HG03108 (cell line): ENCODE results near the gene DISC1.
"Not testable (repeated sequence)": the region's sequence is repeated elsewhere in the genome, so short reads cannot be mapped to it uniquely, and the experiment has no call there.

Experiments
- ATAC-seq: cut with Tn5 transposase; IDR thresholded peaks from one replicate; pipeline ENCODE4 v1.9.1; 2021; ENCODE audit warnings: moderate library complexity; ENCODE audit not compliant: unreplicated experiment

DISC1 gene

DNA sequence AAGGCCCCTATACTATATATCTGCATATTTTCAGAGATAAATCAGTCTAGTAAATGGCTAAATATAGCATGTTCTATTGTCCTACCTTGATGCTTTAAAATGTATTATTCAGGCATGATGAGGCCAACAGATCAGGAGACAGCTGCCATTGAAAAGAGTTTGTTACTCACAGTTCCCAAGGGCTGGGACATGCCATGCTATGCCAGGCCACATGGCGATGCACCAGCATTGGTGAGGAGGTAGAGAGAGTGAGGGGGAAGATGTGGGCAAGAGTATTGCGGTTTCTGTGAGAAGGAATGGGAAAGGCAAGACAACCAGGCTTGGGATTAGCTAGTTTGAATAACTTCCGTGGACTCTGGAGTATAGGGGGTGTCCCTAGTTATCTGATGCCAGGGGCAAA is 316.5 kb downstream of the DISC1 start:
- no peak for ATAC-seq

DNA sequence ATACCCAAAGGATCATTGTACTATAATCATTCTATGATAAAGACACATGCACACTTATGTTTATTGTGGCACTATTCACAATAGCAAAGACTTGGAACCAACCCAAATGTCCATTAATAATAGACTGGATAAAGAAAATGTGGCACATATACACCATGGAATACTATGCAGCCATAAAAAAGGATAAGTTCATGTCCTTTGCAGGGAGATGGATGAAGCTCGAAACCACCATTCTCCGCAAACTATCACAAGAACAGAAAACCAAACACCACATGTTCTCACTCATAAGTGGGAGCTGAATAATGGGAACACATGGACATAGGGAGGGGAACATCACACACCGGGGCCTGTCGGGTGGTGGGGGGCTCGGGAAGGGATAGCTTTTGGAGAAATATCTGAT is 321.5 kb downstream of the DISC1 start:
- not testable (repeated sequence) for ATAC-seq

DNA sequence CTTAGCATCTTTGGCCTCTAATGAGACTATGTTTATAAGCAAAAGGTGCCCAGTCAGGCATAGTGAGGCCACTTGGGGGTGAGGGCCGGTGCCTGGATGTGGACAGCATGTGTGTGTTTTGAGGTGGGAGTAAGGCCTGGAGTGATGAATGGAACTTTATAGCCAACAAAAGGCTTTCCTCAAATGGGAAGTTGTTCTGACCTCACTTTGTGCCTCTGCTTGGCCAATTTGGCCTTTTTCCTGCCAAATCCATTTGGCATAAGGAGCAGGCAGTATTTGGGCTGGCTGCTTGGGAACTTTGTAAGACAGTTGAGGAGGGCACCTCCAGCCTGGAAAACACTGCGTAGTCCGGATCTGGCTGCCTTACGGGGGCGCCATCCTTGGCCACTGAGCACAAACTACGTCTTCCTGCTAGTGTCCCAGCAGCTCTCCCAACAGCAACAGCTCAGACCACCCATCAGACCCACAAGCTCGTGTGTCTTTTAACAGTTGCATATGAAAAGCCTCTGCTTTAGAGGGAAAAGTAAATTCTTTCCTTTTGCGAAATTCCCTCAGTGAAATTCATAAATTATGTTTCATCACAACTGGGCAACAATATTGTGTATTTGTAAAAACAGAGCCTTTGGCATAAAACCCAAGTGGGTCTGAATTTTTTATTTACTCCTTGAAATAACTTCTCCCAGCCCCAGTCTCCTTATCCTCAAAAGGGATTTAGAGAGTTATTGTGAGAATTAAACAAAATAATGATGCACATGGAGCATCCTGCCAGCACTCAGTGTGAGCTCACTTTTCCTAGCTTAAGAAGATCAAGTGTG is 322.9 kb downstream of the DISC1 start:
- ATAC-seq = no peak

DNA sequence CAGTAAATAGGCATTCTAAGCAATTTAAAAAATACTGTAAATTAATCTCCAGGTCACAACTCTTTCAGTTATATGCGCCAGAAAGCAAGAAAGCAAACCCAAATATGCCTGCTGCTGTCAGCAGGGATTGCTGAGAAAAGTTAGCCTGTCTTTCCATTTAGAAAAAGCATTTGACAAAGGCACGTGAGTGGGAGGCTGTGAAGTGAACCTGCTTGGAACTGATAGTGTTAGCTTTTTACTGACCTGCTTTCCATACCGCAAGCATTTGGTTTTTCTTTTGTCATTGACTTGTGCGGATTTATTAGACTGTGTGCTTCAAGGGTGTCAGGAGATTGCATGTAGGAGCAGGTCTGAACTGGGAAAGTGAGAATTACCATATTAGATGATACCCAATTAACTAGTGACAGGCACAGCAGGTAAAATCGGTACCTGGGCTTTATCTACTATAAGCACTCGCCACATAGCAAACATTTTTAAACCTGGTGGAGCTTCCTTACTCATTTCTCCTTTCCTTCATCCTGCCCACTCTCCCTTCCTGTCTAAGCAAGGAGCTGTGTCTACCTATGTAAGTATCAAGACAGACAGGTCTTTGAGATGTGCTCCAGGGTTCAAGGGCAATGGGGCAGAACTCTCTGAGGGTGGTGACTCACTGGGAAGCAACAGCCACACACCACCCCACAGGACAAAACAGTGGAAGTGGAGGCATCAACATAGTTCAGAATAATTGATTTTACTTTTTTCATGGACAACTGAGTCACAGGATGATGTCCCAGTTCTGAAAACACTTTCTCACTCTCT is 323.9 kb downstream of the DISC1 start:
- no peak for ATAC-seq

DNA sequence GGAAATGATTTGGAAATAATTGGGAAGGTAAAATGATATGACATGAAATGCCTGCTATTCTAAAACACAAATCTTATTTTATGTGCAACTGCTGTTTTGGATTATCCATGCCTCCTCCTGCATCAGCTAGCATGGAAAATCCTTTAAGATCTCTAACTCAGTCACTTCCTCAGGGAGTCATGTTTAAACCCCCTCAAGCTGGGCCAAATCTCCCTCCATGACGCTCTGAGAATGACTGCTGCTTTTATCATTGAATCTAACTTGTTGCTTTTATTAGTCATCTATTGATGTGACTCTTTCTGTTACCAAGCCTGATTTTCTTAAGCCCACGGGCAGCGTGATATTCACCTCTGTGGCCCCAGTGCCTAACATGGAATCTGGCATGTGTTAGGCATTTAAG is 324.8 kb downstream of the DISC1 start:
- ATAC-seq = no peak

DNA sequence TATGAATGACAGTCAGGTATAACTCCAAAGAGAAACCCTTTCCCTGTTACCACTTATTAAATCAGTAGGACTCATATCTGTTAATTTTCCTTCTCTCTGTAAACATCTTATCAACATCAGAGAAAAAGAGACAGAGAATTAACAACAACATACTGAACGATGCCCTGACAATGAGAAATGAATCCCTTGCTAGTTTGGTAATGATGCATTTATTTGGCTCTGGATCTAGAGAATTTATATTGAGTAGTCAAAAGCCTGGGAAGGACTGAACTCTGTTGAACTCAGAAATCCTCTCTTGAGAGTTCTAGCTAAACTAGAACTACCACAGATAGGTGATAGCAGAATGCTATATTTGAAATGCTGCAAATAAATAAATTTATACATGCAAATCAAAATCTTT is 325.6 kb downstream of the DISC1 start:
- no peak for ATAC-seq

DNA sequence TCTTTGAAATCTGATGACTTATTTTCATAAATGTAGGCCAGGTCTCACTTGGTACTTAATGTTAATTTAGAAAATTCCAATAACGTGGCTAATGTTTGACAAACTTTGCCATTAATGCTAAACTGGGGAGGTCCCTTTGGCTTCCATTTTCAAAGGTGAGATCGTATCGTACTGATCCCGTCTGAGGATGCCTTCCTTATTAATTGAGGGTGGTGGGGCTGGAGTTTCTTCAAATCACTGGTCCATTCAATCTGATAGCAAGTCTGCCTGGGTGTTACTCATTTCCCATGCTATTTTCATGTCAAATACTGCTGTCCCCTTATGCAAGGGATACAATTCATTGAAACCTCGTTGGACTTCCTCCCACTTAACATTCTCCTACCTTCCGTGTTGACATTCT is 327.1 kb downstream of the DISC1 start:
- ATAC-seq = no peak

DNA sequence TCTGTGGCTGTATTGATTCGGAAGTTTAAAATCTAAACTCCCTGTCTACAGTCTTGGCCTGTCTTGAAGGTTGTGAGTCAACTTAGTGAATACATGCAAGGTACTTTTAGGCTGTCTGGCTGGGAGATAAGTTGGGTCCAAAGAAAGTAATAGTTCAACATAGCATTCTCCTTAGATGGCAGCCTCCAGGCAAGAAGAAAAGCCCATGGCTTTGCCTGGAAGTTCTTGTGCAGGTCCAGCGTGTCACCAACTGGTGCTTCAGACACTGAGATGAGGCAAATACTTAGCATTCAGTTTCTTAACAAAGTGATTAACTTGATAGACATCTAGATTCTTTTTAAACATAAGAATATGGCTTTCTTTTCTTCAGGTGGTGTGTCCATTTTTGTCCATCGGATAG is 328.2 kb downstream of the DISC1 start:
- no peak for ATAC-seq

DNA sequence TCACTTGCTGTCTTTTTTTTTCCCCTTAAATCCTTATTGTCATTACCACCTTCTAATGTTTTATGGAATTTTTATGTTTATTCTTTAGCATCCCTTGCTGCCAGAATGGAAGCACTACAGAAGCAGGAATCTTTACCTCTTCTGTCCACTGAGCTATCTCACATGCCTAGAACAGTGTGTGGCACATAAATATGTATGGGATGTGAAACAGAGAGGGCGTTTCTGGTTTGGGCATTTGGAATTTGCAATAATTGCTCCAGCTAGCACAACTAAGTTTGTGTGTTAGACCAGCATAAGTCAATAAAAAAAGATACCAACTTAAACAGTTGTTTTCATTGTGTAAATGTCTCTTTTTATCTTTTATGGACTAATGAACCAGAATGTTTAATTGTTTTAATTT is 330.8 kb downstream of the DISC1 start:
- no peak for ATAC-seq

DNA sequence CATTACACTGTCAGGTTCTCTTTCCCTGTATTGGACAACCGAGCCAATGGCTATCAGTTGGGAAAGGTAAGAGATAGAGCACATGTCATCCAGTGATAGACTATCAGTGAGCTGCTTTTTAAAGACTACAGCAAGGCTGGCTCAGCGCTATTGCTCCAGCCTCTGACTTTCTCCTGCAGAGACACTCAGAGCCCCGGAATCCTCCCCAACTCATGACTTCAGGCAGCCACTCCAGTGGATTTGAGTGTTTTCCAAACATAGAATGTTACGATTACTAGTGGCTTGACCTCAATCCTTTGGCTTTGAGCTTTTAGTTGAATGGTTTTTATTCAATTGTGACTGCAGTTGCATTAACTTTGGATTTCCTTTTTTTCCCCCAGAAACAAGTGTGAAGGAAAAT is 331.9 kb downstream of the DISC1 start:
- ATAC-seq = no peak

DNA sequence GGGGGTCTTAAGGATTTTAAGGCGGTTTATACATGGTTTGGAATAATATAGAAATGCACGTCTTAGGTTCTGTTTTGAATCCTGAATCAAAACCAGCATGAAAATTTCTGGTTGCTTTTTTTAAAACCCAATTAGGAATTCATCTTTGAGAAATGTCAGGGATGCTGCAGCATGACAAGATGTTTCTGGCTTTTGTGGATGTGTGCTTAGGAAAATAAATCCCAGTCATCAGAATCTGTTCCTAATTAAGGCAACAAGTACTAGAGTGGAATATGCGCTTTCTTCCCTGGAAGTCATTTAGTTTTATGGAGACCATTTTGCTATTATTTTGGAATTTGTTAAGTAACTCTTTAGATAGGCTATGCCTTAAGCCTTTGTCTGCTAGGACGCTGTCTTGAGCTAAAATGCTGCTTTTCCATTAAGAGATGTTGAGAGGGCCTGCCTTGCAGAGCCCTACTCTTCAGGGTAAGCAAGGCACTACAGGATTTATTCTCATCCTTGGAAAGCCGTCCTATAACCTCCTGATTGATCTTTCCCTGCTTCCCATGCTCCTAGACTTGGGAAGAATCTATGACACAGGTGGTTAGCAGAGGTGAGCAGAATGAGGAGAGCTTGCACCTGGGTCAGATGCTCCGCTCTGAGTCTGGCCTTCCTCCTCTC is 332.8 kb downstream of the DISC1 start:
- ATAC-seq = no peak

DNA sequence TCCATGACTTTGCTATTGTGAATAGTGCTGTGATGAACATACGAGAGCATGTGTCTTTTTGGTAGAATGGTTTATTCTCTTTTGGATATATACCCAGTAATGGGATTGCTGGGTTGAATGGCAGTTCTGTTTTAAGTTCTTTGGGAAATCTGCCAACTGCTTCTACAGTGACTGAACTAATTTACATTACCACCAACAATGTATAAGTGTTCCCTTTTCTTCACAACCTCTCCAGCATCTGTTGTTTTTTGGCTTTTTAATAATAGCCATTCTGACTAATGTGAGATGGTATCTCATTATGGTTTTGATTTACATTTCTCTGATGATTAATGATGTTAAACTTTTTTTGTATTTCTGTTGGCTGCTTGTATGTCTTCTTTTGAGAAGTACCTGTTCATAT is 335.2 kb downstream of the DISC1 start:
- not testable (repeated sequence) for ATAC-seq

DNA sequence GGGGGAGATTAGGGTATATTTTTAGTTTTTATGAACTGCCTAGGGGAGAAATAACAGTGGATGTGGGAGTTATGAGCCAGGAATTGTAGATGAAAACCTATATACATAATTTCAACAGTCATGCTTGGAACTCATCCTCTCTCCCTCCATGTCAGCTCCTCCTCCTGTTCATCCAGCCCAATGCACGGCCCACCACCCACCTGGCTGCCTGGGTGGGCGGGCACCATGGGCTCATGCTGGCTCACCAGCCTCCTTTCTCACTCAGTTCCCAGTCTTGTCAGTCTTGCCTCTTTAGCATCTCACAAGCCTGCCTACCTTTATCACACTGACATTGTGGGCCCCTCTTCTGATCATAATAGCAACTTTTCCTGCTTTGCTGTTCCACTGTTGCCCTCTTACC is 336.0 kb downstream of the DISC1 start:
- ATAC-seq = no peak

DNA sequence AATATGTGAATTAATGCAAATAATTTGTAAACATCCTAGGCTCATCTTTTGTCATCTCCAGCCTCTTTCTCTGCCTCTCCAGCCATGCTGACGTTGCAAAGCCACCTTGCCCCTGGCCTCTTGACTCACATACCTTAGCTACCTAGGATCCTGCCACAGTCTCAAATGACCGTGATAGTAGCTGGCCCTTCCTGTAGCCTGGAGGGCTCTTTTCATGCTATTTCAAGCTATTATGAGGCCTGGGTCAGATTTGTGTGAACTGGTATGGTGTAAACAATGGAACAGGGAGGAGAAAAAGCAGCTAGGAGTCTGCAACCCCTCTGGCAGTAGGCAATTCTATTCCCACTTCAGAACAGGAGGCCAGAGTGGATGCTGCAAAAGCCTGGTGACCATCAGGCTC is 337.7 kb downstream of the DISC1 start:
- ATAC-seq = no peak

DNA sequence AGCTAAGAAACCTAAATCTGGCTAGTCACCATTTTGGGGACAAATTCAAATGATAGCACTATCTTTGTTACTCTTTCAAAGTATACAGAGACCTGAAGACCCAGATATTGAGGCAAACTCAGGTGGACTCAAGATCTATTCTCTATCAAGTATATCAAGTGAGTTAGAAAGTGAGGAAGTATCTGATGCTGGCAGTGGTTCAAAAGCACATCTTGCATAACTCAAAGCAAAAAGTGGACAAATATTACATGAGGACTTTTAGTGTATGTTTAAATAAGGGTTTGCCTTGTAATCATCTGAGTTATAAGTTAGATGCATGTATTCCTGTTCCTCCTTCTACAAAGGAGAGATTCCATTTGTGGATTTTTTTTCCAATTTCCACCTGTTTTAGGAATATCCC is 338.4 kb downstream of the DISC1 start:
- ATAC-seq = no peak

DNA sequence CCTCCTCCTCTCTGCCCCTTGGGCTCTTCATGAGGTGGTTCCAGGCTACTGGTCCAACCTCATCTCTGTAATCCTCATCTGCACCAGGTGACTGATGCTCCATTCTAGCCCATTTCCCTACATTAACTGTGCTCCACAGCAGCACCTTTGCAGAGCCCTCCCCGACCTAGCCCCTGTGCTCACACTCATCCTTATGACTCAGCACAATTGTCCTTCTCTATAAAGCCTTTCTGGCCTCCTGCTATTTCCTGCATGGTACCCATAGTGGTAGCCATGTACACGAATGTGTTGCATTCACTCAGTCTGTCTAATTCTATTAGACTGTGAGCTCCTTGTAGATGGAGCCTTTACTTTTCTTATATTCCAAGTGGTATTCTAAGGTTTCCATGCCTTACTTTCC is 339.0 kb downstream of the DISC1 start:
- no peak for ATAC-seq

DNA sequence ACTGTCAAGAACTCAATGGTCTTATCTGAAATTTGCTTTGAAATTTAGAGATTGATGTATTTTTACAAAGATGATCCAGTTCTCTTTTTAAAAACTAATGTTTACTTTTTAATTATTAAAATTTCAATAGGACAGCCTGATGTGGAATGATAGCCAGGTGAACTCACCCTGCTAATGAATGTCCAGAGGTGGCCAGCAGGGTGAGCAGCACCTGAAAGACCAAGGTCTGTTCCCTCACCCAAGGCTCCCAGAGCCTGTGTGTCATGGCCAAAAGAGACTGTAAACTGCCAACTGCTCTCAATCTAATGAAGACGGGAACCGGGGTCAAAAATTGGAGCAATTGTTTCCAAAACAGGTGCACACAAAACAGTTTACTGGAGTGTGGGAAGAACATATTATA is 340.4 kb downstream of the DISC1 start:
- no peak for ATAC-seq

DNA sequence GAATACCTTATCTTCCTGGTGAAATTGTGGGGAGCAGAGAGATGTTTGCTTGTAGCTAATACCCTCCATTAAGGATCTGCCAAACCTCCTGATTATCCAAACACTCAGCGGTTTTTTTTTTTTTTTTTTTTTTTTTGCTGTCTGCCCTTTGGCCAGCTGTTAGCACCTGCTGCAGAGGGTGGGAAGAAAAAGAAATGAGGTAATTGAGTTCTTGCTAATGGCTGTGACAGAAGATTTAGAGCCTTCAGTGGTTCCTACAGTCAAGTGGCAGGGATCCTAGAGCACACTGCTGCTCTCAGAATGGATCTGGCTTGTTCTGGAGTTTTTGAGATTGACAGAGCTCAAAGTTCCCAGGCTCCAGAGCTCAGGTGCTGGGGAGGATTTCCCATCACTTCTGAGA is 342.5 kb downstream of the DISC1 start:
- no peak for ATAC-seq

DNA sequence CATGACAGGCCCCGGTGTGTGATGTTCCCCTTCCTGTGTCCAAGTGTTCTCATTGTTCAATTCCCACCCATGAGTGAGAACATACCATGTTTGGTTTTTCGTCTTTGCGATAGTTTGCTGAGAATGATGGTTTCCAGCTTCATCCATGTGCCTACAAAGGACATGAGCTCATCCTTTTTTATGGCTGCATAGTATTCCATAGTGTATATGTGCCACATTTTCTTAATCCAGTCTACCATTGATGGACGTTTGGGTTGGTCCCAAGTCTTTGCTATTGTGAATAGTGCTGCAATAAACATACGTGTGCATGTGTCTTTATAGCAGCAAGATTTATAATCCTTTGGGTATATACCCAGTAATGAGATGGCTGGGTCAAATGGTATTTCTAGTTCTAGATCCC is 343.2 kb downstream of the DISC1 start:
- ATAC-seq = not testable (repeated sequence)

DNA sequence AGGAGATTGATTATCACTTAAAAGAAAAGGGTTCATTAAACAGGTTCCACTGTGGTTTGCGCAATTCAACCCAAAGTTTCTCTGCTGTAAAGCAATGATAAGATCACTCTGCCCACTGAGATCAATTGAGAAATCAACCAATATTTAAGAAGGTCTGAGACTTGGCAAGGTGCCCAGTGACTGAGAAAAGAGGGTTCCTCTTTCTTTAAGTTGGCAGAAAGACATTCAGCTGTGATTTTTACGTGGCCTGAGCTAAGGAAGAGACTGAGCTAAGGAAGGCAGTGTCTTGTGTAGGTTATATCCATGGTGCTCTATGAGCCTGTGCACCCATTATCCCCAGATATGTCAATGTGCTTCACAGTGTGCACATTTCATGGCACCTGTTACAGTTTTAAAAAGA is 344.1 kb downstream of the DISC1 start:
- ATAC-seq = no peak

DNA sequence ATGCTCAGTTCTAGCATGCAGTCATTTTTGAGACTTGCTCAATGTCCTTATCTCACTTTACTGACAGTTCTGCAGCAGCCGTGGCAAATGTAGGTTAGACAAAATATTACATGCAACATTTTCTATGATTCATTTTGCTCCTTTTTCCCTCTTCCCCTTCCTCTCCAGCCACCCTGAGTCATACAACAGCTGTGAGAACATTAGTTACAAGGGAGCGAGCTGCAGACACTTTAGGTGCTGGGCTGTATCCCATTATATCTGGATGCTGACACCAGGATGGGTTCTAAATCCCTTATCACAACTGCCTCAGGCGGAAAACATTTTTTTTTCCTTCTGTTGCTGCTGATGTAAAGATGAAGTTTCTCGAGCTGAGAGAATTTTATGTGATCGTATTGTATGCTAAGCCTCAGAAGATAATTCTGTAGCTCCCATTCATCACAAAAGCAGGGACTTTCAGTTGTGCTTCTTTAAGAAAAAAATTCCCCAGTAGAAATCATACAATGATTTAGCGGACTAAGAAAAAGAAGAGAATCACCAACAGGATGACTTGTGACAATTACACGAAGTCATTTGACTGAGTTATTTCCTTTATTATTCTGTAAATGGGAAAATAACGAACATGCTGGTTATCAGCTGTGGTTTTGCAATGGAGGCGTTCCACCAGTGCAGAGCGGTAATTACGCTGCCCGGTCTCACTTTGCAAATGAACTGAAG is 345.0 kb downstream of the DISC1 start:
- no peak for ATAC-seq
